H9 (cell line): ENCODE results near the gene ALKBH1. TPM values are rescaled to one million over a fixed set of nuclear protein-coding genes. Genes with fewer than 3 reads are reported as not detected.
"Not testable (repeated sequence)": the region's sequence is repeated elsewhere in the genome, so short reads cannot be mapped to it uniquely, and the experiment has no call there.

Experiments
- DNase-seq: peaks from one replicate; pipeline ENCODE4 v3.0.0-alpha.2; 2017
- H2AFZ ChIP-seq: one replicate; pipeline ENCODE4 v1.6.1; 2013; ENCODE audit warnings: mild to moderate bottlenecking, low read length, control low read depth, moderate library complexity
- H2AK5ac ChIP-seq: 2 replicates; pipeline ENCODE4 v1.6.1; 2013; ENCODE audit warnings: low read length, control low read depth, mixed read lengths; ENCODE audit not compliant: insufficient read length
- H2BK120ac ChIP-seq: one replicate; pipeline ENCODE4 v1.6.1; 2013; ENCODE audit warnings: low read depth, mild to moderate bottlenecking, low read length, control low read depth, inconsistent platforms; ENCODE audit not compliant: poor library complexity, severe bottlenecking
- H2BK12ac ChIP-seq: 2 replicates; pipeline ENCODE4 v1.6.1; 2013; ENCODE audit warnings: low read length, control low read depth, mixed read lengths, low read depth; ENCODE audit not compliant: insufficient read length
- H2BK15ac ChIP-seq: 2 replicates; pipeline ENCODE4 v1.6.1; 2013; ENCODE audit warnings: low read depth, low read length, control low read depth
- H2BK20ac ChIP-seq: one replicate; pipeline ENCODE4 v1.6.1; 2013; ENCODE audit warnings: low read depth, mild to moderate bottlenecking, low read length, control low read depth, inconsistent platforms; ENCODE audit not compliant: poor library complexity, severe bottlenecking
- H2BK5ac ChIP-seq: 2 replicates; pipeline ENCODE4 v1.6.1; 2013; ENCODE audit warnings: low read length, control low read depth, mixed read lengths; ENCODE audit not compliant: insufficient read length
- H3K14ac ChIP-seq: 2 replicates; pipeline ENCODE4 v1.6.1; 2013; ENCODE audit warnings: low read length, control low read depth; ENCODE audit not compliant: insufficient read depth
- H3K18ac ChIP-seq: 2 replicates; pipeline ENCODE4 v1.6.1; 2013; ENCODE audit warnings: low read depth, mild to moderate bottlenecking, mixed read lengths, low read length, control low read depth; ENCODE audit not compliant: insufficient read length
- H3K23ac ChIP-seq: 2 replicates; pipeline ENCODE4 v1.6.1; 2013; ENCODE audit warnings: low read length, control low read depth, mixed read lengths, low read depth; ENCODE audit not compliant: insufficient read length
- H3K23me2 ChIP-seq: 2 replicates; pipeline ENCODE4 v1.6.1; 2013; ENCODE audit warnings: low read depth, mild to moderate bottlenecking, mixed read lengths, low read length, control low read depth; ENCODE audit not compliant: insufficient read length, poor library complexity, severe bottlenecking
- H3K27ac ChIP-seq: 2 replicates; pipeline ENCODE4 v1.5.1; 2013; ENCODE audit warnings: low read length, control low read depth, mixed read lengths, low read depth; ENCODE audit not compliant: insufficient read length
- H3K27me3 ChIP-seq: 2 replicates; pipeline ENCODE4 v1.6.1; 2013; ENCODE audit warnings: low read length, control low read depth, inconsistent platforms; ENCODE audit not compliant: insufficient read depth
- H3K4ac ChIP-seq: 2 replicates; pipeline ENCODE4 v1.6.1; 2013; ENCODE audit warnings: low read depth, mild to moderate bottlenecking, control low read depth, inconsistent platforms, low read length, moderate library complexity
- H3K4me1 ChIP-seq: 2 replicates; pipeline ENCODE4 v1.6.1; 2013; ENCODE audit warnings: low read length, control low read depth, inconsistent platforms; ENCODE audit not compliant: insufficient read depth
- H3K4me2 ChIP-seq: 2 replicates; pipeline ENCODE4 v1.6.1; 2013; ENCODE audit warnings: low read length, control low read depth, mixed read lengths; ENCODE audit not compliant: insufficient read length, insufficient read depth
- H3K56ac ChIP-seq: 2 replicates; pipeline ENCODE4 v1.6.1; 2013; ENCODE audit warnings: low read depth, mild to moderate bottlenecking, mixed read lengths, low read length, control low read depth; ENCODE audit not compliant: insufficient read length
- H3K79me1 ChIP-seq: 2 replicates; pipeline ENCODE4 v1.6.1; 2013; ENCODE audit warnings: low read depth, mild to moderate bottlenecking, moderate library complexity, low read length, control low read depth, inconsistent platforms; ENCODE audit not compliant: insufficient read depth, poor library complexity, severe bottlenecking
- H3K79me2 ChIP-seq: 2 replicates; pipeline ENCODE4 v1.6.1; 2013; ENCODE audit warnings: low read length, control low read depth, inconsistent platforms; ENCODE audit not compliant: insufficient read depth
- H3K9ac ChIP-seq: 2 replicates; pipeline ENCODE4 v1.6.1; 2013; ENCODE audit warnings: low read length, control low read depth, mixed read lengths; ENCODE audit not compliant: insufficient read length; ENCODE audit errors: extremely low read depth
- H3K9me3 ChIP-seq: one replicate; pipeline ENCODE4 v1.6.1; 2013; ENCODE audit warnings: low read depth, low read length, inconsistent platforms; ENCODE audit not compliant: control insufficient read depth
- H3T11ph ChIP-seq: one replicate; pipeline ENCODE4 v1.6.1; 2013; ENCODE audit warnings: mild to moderate bottlenecking, low read length, control low read depth, inconsistent platforms
- H4K20me1 ChIP-seq: one replicate; pipeline ENCODE4 v1.6.1; 2013; ENCODE audit not compliant: control insufficient read depth, insufficient read length, insufficient read depth
- H4K5ac ChIP-seq: 2 replicates; pipeline ENCODE4 v1.6.1; 2013; ENCODE audit warnings: low read depth, mild to moderate bottlenecking, mixed read lengths, low read length, control low read depth; ENCODE audit not compliant: insufficient read length
- H4K8ac ChIP-seq: replicated peaks from 2 replicates; pipeline ENCODE4 v1.6.1; 2013; ENCODE audit warnings: low read length, control low read depth, mixed read lengths, low read depth; ENCODE audit not compliant: insufficient read length
- H4K91ac ChIP-seq: 2 replicates; pipeline ENCODE4 v1.6.1; 2013; ENCODE audit warnings: low read depth, mild to moderate bottlenecking, moderate library complexity, mixed read lengths, low read length, control low read depth; ENCODE audit not compliant: insufficient read length
- H3K27ac Mint-ChIP-seq, 3 experiments: 2 replicates in 2 of 3; 3 replicates in 1 of 3; pipeline ENCODE4 v1.8.0; 2020 to 2021; ENCODE audit warnings: mixed read lengths in 3 of 3, mild to moderate bottlenecking in 1 of 3, moderate library complexity in 1 of 3
- H3K27me3 Mint-ChIP-seq: 2 replicates; pipeline ENCODE4 v1.8.0; 2021; ENCODE audit warnings: low read depth, mild to moderate bottlenecking, moderate library complexity, mixed read lengths
- H3K36me3 Mint-ChIP-seq, 3 experiments: 2 replicates in 2 of 3; 3 replicates in 1 of 3; pipeline ENCODE4 v1.8.0; 2020 to 2021; ENCODE audit warnings: low read depth in 3 of 3, mixed read lengths in 3 of 3; ENCODE audit not compliant: insufficient read depth in 1 of 3
- H3K4me1 Mint-ChIP-seq, 2 experiments: 2 replicates each; pipeline ENCODE4 v1.8.0; 2020; ENCODE audit warnings: mixed read lengths in 2 of 2
- H3K4me3 Mint-ChIP-seq, 2 experiments: 2 replicates in 1 of 2; 3 replicates in 1 of 2; pipeline ENCODE4 v1.8.0; 2020 to 2021; ENCODE audit warnings: mild to moderate bottlenecking in 2 of 2, mixed read lengths in 2 of 2, moderate library complexity in 1 of 2
- H3K9me3 Mint-ChIP-seq, 2 experiments: 2 replicates in 1 of 2; 3 replicates in 1 of 2; pipeline ENCODE4 v1.8.0; 2020; ENCODE audit warnings: mild to moderate bottlenecking in 2 of 2, mixed read lengths in 2 of 2, moderate library complexity in 1 of 2
- CTCF ChIP-seq: fragments of 200-600 bp; sonication (generic); conservative IDR thresholded peaks from 3 replicates; pipeline ENCODE4 v1.8.0; 2021; ENCODE audit warnings: antibody characterized with exemption, mild to moderate bottlenecking
- WGBS: extraction: QIAGEN DNeasy Blood & Tissue Kit; methylation state at CpG from one replicate; pipeline ENCODE4 v1.1.7; 2013; ENCODE audit warnings: missing lambda C conversion rate, low lambda C conversion rate, mixed read lengths; ENCODE audit not compliant: insufficient read length; ENCODE audit errors: extremely low coverage; 5-methylcytosine and 5-hydroxymethylcytosine counted together
- total RNA-seq: library from RNA; stranded (reverse); gene quantifications from 2 replicates; pipeline ENCODE4 v1.2.1, GENCODE V29; 2021

ALKBH1 gene
- total RNA-seq, 1 experiment from 2014 or later, result 18.7 TPM

- H3K23me2 ChIP-seq, result no peaks in the 10 kb centered on the region
- no peak overlapping the region for H2AFZ ChIP-seq
- no peak overlapping the region for H3K9ac ChIP-seq
- no peak overlapping the region for H3K56ac ChIP-seq
- H3K9me3 Mint-ChIP-seq, result peaks cover 26 to 36% of the 10 kb centered on the region in 2 experiments
- H2BK5ac ChIP-seq, result no peak overlapping the region
- H3K18ac ChIP-seq, result peak overlapping the region; percentile 34
- no peak overlapping the region for H2BK12ac ChIP-seq
- H2BK15ac ChIP-seq, result no peak overlapping the region
- H3K79me2 ChIP-seq, result no peaks in the 10 kb centered on the region
- peaks cover 4% of the 10 kb centered on the region for H3K27me3 Mint-ChIP-seq
- no peak overlapping the region for H4K91ac ChIP-seq
- H3K14ac ChIP-seq, result no peak overlapping the region
- peaks cover 3% of the 10 kb centered on the region for H3K9me3 ChIP-seq
- no peak overlapping the region for H3K23ac ChIP-seq
- H4K5ac ChIP-seq, result no peak overlapping the region
- no peak for TF ChIP-seq CTCF
- H3T11ph ChIP-seq, result no peak overlapping the region
- no CpG with 5 or more reads among the region's 2 CpGs for WGBS
- no peaks in the 10 kb centered on the region for H3K4me1 ChIP-seq
- no peaks in the 10 kb centered on the region for H4K20me1 ChIP-seq
- H3K79me1 ChIP-seq, result no peaks in the 10 kb centered on the region
- H3K27ac ChIP-seq, result no peak overlapping the region
- no peak overlapping the region for H3K4me3 Mint-ChIP-seq
- no peaks in the 10 kb centered on the region for H3K27me3 ChIP-seq
- no peak overlapping the region for H2AK5ac ChIP-seq
- no peaks in the 10 kb centered on the region for H3K4me1 Mint-ChIP-seq
- H3K4me2 ChIP-seq, result no peak overlapping the region
- no peak overlapping the region for H3K4ac ChIP-seq
- H2BK120ac ChIP-seq, result no peak overlapping the region
- H3K36me3 Mint-ChIP-seq, result peaks cover 2 to 14% (median 6%) of the 10 kb centered on the region in 3 experiments; a peak in 4 of 7 replicates
- H2BK20ac ChIP-seq, result no peak overlapping the region
- no peak overlapping the region for H3K27ac Mint-ChIP-seq
- no peak overlapping the region for H4K8ac ChIP-seq
- DNase-seq, result no peak
Measured at GRCh38 chr14:77638771-77639171, 69.1 kb downstream of the ALKBH1 start.

GRCh38 chr14:77635869-77636268 lies 72.0 kb downstream of the ALKBH1 start:
- H3K36me3 Mint-ChIP-seq, result peaks cover 2 to 22% (median 6%) of the 10 kb centered on the region in 3 experiments; a peak in 4 of 7 replicates
- not testable (repeated sequence) for H4K8ac ChIP-seq, H3K4ac ChIP-seq, H3K27ac Mint-ChIP-seq, H3K79me1 ChIP-seq, H3K27me3 Mint-ChIP-seq, H3K27ac ChIP-seq, H2BK120ac ChIP-seq, H2BK5ac ChIP-seq, H2BK15ac ChIP-seq, H3K9ac ChIP-seq, H3K27me3 ChIP-seq, H2BK20ac ChIP-seq, H3K4me1 ChIP-seq, H3K4me1 Mint-ChIP-seq, H3K18ac ChIP-seq, H3K56ac ChIP-seq, H3K4me2 ChIP-seq, H2AFZ ChIP-seq, H3K23ac ChIP-seq, H2BK12ac ChIP-seq, H2AK5ac ChIP-seq, H3K14ac ChIP-seq, H3K4me3 Mint-ChIP-seq, H3K23me2 ChIP-seq, H4K91ac ChIP-seq, DNase-seq, H3T11ph ChIP-seq, H4K20me1 ChIP-seq, H4K5ac ChIP-seq, H3K79me2 ChIP-seq
- H3K9me3 ChIP-seq, result peaks cover 11% of the 10 kb centered on the region
- peaks cover 51 to 60% of the 10 kb centered on the region in 2 experiments for H3K9me3 Mint-ChIP-seq
- no CpG with 5 or more reads among the region's 4 CpGs for WGBS
